Stimulated activated CD8-positive, alpha-beta memory T cell treated with anti-CD3 and anti-CD28 coated beads, Interleukin-12 subunit alpha, Interleukin-12 subunit beta, amount 100 ng/mL, for 24 hours (primary cell): Measurements from ENCODE around the gene FAP.

Experiments used
- DNase-seq: peaks from one replicate; pipeline ENCODE4 v3.0.0-alpha.2; 2020; ENCODE audit errors: extremely low read depth

Gene FAP

DNA sequence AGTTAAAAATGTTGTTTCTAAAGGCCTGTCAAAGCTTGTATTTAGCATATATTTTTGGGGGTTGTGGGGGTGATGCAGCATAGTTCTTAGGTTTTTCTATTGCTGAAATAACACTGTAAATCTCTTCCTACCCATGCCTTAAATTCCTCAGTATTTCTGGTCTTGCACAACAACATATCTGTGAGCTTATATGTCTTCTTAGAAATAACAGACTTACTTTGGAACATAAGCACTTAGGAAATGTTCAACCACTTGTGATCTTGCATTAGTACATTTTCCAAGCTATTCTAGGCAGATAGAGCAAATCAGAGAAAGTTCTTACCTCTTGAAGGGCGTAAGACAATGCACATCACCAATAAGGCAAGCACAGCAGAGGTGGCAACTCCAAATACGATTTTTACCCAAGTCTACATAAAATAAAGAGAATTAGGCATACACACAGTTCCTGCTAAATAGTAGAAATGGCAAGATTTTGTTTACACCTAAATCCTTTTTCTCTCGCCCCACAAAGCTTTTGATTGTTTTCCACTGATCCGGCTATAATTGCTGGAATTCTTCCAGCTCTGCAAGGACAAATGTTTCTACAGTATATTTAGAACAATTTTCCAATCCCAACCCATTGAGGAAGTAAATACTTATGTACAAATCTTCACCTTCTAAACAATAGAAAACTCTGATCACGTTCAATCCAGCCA lies 512 bp downstream of the FAP start:
- DNase-seq: no peak

DNA sequence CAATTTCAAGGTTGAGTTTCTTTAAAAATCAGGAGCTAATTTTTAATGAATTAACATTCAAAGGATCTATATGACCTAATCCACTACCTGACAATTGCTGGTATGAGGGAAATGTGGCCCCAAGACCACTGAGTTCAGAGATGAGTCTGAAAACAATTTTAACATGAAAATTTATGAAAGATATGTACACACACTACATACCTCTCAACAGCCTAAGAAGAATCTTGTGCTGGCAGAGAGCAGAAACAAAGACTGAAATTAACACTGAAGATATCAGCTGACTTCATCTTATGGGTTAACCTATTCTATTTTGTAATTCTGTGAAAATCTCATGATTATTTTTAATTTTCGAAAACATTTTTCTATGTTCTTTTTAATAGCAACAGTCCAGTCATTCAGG lies 1.7 kb downstream of the FAP start:
- DNase-seq: no peak

DNA sequence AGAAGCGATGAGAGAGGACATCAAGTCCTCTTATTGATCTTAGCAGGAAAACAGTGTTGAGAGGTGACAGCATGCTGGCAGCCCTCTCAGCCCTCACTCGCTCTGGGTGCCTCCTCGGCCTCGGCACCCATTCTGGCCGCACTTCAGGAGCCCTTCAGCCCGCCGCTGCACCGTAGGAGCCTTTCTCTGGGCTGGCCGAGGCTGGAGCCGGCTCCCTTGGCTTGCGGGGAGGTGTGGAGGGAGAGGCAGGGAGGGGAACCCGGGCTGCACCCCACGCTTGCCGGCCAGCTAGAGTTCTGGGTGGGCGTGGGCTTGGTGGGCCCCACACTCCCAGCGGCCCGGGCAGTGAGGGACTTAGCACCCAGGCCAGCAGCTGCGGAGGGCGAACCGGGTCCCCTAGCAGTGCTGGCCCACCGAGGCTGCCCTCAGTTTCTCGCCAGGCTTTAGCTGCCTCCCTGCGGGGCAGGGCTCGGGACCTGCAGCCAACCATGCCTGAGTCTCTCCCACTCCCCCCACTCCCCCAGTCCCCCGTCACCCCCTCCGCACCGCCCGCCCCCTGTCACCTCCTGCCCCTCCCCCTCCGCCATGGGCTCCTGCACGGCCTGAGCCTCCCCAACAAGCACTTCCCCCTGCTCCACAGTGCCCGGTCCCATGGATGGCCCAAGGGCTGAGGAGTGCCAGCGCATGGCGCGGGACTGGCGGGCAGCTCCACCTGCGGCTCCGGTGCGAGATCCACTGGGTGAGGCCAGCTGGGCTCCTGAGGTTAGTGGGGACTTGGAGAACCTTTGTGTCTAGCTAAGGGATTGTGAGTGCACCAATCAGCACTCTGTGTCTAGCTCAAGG lies 8.4 kb downstream of the FAP start:
- no peak for DNase-seq

DNA sequence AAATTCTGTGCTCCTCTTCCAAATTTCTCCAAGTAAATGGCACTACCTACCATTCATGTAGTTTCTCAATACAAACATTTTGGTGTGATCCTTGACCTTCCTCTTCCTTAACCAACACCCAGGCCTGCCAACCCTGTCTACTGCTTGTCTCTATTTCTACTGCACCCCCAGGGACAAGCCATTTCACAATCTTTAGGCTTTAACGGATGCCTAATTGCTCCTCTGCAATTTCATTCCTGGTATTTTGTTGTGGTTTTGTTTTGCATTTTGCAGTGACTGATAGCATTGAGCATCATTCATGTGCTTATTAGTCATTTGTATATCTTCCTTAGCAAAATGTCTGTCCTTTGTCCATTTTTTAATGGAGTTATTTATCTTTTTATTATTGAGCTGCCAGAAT lies 10.0 kb downstream of the FAP start:
- DNase-seq: no peak

DNA sequence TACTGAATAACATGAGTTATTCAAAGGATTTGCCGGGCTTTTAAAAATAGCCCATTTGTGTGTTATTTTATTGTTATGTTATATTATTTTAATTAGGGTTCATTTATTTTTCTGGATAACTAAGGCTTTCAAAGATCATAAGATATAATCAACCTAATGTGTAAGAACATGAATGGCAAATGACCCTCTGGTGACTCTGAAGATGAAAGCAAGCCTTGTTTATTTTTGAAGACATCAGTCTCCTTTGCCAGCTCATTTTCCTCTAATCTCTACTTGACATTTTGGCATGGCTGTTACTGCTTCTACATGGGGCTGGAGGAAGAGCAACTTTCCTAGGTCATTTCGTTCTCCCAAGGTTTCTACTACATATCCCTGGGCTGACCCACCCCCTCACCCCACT lies 10.6 kb downstream of the FAP start:
- no peak for DNase-seq

DNA sequence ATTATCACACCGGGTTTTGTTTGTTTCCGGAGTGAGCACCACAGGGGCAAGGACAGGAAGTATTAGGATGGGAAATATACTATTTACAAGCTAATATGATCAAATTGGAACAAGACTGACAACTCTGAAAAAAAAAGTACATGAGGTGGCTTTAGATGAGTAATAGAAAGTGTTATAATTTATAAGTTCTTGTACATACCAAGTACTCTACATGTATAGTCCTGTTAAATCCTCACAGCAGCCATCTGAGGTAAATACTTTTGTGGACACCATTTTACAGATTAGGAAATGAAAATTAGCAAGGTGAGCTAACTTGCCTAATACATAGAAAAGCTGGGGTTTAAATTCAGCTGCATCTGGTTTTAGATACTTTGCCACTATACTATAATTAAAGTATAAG lies 11.2 kb downstream of the FAP start:
- DNase-seq: no peak

DNA sequence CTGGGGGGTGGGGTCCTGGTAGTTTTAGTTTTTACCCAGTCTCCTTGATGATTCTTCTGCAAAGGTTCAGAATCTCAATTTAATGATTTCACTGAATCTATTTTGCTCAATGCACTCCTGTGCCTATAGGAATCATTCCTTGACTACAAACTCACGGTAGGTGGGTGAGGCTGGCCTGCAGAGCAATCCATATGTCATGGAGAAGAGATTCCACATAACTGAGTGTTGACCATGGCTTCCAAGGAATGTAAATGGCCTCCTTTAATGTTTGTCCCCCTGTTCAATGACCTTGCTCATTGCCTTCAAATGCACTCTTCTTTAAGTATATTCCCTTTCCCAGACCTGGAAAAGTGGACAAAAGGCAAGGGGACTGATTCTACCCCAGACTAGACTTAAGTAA lies 12.5 kb downstream of the FAP start:
- no peak for DNase-seq

DNA sequence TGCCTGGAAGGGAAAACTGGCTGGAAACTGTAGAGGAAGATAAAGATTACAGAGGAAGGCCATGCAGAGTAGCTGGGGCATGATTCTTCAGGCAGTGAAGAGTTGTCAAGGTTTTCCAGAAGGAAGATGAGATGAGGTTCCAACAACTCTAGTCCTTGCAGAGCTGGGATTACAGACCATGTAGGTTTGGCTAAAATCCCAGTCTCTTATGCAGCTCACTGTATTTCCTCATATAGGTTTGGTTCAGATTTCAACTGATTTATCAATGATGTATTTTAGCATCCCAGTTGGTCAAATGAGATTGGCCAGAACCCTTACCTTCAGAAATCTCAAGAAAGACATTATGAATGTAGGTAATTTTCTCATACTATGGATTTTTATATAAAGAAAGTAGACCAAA lies 16.4 kb downstream of the FAP start:
- no peak for DNase-seq

DNA sequence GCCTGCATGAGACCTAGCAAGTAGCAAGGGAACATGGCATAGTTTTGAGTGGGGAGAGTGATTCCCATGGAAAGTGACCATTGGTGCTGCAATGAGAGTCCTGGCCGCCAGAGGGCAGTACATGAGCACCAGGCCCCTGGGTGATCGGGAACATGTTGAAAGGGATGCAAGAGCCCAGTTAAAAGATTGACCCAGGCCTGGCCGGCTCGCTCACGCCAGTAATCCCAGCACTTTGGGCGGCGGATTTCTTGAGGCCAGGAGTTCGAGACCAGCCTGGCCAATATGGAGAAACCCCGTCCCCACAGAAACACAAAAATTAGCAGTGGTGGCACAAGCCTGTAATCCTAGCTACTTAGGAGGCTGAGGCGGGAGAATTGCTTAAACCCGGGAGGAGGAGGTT lies 22.2 kb downstream of the FAP start:
- peak; percentile 1 for DNase-seq

DNA sequence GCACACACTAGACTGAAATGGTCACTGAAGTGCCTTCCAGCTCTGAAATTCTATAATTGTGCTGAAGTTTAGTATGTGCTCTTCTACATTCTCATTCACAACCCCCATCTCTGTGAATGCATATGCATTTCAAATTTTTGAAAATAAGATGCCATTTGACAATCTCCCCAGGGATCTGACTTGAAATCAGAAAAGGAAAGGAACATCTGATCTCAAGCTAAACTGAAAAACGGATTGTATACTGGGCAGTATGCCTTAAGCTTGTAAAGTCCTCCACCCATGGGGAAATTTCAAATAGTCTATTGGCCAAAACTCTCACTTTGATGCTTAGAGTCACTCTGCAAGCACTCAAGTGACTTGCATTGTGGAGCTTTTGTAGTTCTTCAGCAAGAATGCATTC lies 22.9 kb downstream of the FAP start:
- DNase-seq: no peak

DNA sequence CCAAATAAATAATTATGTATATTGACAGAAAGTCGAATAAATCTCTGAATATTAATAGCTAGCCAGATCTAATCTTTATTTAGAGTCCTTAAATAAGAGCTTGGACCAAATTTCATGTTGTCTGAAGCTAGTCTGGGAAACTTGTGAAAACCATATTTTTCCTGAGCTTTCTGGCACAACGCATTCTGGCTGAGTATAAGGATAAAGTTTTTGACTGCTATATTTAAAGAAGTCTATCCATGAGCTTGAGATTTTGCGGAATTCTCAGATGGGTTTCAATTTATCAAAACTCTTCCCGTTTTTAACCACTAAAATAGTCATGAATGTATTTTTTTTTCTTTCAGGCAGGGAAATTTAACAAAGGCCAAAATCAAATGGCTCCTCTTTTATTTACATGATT lies 23.8 kb downstream of the FAP start:
- DNase-seq: no peak

DNA sequence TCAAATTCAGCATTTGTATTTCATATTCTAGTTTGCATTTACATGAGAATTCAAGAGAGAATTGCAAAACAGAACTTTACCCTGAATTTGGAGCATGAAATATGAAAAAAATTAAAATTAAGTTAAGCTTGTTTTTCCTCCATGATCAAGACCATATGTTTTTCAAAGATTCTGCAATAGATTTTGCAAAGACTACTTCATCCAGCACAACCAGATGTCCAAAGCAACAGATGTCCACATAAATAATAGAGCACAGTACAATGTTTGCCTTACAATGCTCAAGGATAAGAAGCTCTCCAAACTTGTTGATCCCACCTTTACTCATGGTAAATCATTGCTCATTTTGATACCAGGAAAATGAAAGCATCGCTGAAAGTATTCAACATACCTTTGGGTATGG lies 25.6 kb downstream of the FAP start:
- DNase-seq: no peak

DNA sequence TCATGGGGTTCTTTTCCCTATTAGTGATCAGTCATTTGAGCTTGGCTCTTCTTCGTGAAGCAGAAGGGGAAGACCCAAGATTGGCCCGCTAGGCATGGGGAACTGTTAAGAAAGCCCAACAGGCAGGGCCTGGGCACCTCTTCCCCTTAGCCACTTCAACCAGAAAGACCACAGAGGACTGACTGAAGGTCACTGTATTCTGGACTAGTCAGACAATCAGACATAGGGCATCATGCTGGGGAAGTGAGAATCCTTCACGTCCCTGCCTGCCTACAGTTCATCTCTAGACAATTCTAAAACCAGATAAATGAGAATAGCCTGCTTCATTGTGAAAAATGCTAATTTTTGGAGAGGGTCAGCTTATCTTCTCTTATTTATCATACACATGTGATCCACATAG lies 28.1 kb downstream of the FAP start:
- DNase-seq: no peak

DNA sequence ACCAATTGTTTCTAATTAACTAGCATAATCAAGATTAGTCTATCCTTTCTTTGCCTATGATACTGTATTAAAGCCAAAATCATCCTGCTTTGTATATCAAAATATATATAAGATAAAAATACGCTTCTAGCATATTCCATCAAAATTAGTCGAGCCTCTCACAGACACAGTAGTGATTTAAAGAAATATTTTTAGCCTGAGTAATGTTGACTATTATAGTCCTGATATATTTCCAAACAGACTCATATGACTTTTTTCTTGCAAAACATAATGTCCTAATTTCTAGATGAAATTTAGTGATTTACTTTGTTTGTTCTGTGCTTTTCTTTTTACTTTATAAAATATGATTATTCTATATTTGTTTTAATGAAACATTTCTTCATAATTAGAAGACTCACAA lies 30.9 kb downstream of the FAP start:
- DNase-seq: no peak

DNA sequence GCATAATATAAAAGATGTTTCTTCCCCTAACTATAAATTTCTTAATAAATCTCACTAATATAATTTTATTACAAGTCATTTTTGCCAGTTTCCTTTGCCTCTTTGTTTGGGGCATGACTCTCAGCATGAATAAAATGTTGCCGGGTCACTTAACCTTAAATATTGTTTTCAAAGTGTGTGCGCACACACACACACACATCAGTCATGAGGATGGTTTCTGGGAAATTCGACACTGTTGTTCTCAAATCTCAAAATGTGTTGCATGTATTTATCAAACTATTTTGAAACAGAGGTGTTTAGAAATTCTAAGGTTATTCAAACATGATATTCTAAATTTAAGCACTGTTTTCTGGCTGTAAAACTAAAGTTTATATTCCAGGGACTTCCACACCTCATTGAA lies 31.5 kb downstream of the FAP start:
- DNase-seq: no peak

DNA sequence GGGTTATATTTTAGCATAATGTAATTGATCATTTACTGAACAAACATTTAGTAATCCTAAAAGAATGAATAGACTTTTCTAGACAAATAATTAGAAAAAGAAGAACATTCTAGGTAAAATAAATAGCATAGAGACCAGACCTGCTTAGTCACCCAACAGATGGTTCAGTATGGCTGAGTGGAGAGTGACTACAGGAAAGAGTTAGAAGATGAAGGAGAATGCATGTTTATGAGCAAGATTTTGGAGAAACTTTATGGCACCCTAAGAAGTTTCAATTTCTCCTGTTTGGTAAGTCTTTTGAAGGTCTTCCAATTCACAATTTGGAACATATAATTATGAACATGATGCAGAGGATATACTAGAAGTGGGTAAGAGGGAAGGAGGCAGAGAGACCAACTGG lies 32.9 kb downstream of the FAP start:
- DNase-seq: no peak

DNA sequence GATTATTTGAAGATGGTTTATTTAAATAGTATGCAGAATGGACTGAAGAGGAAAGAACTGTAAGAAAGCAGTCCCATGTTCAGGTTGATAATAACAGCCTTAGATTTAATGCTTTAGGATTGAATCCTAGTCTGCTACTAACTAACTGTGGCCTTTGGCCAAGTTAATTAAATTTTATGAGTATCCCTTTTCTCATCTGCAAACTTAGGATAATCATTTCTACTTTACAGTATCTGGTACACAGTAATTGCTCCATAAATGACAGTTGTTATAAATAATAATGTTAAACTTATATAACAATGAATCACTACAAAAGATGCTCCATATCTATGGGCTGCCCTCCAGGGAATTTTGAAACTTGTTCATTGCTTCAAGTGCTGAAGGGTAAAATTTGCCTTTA lies 41.0 kb downstream of the FAP start:
- no peak for DNase-seq

DNA sequence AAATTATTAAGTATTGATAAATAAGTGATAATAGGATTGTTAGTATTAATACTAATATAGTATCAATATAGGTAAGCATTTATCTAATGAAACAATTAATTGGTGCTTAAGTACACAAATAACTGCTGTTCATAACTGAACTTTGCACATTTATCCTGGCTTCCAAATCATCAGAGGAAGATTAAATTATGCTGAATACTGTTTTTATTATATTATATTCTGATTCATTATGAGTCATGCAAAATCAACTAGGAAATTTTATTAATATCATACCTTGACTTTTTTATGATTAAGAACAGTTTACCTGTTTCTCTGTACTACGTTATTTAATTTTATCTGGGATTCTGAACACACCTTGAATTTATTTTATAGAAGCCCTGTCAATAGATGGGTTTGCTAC lies 42.6 kb downstream of the FAP start:
- no peak for DNase-seq

DNA sequence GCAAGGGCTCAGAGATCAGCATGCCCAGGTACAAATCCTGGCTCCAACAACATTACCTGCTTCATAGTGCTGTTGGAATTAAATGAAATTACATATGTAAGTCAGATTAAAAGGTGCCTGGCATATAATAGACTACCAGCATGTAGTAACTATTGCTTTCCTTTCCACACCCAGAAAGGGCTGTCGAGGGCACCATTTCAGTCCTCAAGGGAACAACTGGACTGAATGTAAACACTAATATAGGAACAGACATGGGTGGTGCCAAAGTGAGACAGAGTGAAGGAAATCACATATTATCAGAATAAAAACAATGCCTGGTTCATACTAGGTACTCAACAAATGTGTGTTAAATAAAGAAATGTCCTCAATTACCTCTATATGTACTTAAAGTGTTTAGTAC lies 43.3 kb downstream of the FAP start:
- DNase-seq: no peak

DNA sequence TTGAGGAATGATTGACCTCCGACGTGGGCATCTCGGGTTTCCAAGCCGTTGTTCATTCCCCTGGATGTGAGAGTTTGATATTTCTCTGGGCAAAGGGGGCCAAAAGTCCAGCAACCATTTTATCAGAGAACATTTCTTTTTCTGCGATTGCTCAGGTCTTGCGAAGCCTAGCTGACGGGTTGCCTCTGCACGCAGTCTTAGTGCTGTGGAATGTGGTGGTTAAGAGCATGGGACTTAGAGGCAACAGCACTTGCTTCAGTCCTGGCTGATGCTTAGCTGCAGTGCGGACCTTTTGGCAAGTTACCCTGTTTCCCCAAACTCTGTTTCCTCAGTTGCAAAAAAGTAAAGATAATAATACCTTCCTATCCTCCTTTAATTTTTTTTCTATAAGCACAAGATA lies 45.0 kb downstream of the FAP start:
- DNase-seq: no peak

DNA sequence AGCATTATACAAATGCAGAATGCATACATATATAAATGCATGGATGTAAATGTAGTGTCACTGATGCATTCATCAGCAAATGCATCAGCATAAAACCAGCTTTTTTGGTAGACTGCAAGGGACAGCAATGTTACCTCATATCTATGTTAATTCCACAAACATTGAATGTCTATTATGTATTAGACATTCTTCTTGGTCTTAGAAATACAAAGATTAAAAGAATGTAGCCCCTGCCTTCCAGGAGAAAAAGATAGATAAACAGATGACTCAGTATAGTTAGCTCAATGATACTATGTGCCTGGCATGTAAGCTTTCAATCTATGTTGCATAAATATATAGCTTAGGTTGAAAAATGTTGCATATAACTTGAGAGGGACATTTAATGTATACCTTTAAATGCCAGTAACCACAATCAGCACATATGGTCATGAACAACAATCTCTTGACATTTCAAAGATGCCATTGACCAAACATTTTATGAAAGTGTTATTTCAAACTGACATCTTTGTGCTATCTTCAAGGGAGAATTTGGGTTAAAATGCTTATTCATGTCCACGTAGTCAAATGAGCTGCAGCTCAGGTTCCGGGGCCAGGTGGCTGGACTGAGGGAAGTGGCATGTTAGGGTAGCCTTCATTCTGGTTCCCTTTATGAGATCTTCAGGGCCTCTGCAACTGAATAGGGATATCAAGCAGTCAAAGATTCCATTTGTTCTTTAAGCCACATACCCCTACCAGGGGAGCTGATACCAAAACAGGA lies 46.0 kb downstream of the FAP start:
- DNase-seq: no peak

DNA sequence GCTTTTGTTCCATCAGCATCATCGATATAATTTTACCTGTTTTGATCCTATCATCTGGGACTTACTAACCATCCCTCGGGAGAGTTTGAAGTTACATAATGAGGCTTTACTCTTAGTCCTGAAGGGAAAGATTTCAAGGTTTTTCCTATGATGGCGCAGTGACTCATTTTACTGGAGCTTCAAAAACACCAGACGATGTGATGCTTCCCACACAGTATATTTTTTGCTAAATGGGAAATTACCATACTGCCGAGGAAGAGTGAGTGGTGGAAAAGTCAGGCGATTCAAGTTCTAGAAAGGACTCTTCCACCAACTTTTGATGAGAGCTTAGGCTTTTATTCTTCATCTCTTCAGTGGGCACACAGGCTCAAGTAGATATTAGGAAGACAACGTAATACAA lies 46.6 kb downstream of the FAP start:
- DNase-seq: no peak

DNA sequence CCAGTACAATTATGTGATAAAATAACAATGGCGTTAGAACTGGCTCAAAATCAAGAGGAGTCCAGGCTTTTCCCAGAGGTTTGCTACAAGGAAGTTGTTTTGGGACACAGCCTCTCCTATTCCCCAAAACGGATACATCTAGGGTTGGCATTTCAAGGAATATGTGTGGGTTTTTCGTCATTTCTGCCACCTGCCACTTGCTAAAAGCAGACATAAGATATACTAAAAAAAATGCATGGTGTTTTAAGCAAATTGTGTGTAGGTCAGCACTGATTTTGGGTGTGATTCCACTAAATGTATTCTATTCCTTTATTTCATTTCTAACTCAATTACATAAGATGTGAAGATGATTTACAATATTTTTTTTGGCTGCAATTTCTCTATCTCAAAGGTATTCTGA lies 54.8 kb downstream of the FAP start:
- no peak for DNase-seq
